ENCODE measurements around the gene PARP8.
"Not testable (repeated sequence)": the region's sequence is repeated elsewhere in the genome, so short reads cannot be mapped to it uniquely, and the experiment has no call there.

PARP8 gene

GRCh38 chr5:50666261-50667022 lies at the start of gene PARP8:
Gene PARP8 (plus strand): TSS chr5:50666637. CDS start chr5:50667096, 459 bp downstream.
- no peak for DNase-seq

GRCh38 chr5:50623666-50624065 lies 42.8 kb upstream of the PARP8 start:
- DNase-seq, result no peak

- not testable (repeated sequence) for DNase-seq
Measured at GRCh38 chr5:50634866-50635265, 31.6 kb upstream of the PARP8 start.

GRCh38 chr5:50637576-50637975 lies 28.9 kb upstream of the PARP8 start:
- not testable (repeated sequence) for DNase-seq

GRCh38 chr5:50646591-50646990 lies 19.8 kb upstream of the PARP8 start:
- DNase-seq, result no peak

GRCh38 chr5:50647726-50648125 lies 18.7 kb upstream of the PARP8 start:
- DNase-seq, result no peak

- DNase-seq, result no peak
Measured at GRCh38 chr5:50653946-50654345, 12.5 kb upstream of the PARP8 start.

GRCh38 chr5:50655067-50655809 lies 11.2 kb upstream of the PARP8 start:
- DNase-seq, result no peak

GRCh38 chr5:50655810-50656205 lies 10.6 kb upstream of the PARP8 start:
- no peak for DNase-seq

- no peak for DNase-seq
Measured at GRCh38 chr5:50657044-50657443, 9.4 kb upstream of the PARP8 start.

- no peak for DNase-seq
Measured at GRCh38 chr5:50658246-50658645, 8.2 kb upstream of the PARP8 start.

- DNase-seq, result no peak
Measured at GRCh38 chr5:50663636-50664035, 2.8 kb upstream of the PARP8 start.

- no peak for DNase-seq
Measured at GRCh38 chr5:50665091-50665490, 1.3 kb upstream of the PARP8 start.

GRCh38 chr5:50665761-50666202 lies 655 bp upstream of the PARP8 start:
- DNase-seq, result not testable (repeated sequence)

- no peak for DNase-seq
Measured at GRCh38 chr5:50667023-50667652, 701 bp downstream of the PARP8 start.

GRCh38 chr5:50667653-50668595 lies 1.5 kb downstream of the PARP8 start:
- no peak for DNase-seq

GRCh38 chr5:50668636-50669035 lies 2.2 kb downstream of the PARP8 start:
- not testable (repeated sequence) for DNase-seq

GRCh38 chr5:50672663-50673062 lies 6.2 kb downstream of the PARP8 start:
- DNase-seq, result no peak

GRCh38 chr5:50673444-50673843 lies 7.0 kb downstream of the PARP8 start:
- not testable (repeated sequence) for DNase-seq

- no peak for DNase-seq
Measured at GRCh38 chr5:50675385-50675784, 8.9 kb downstream of the PARP8 start.

GRCh38 chr5:50679554-50679953 lies 13.1 kb downstream of the PARP8 start:
- DNase-seq, result not testable (repeated sequence)

- no peak for DNase-seq
Measured at GRCh38 chr5:50684721-50685120, 18.3 kb downstream of the PARP8 start.

GRCh38 chr5:50687548-50687947 lies 21.1 kb downstream of the PARP8 start:
- no peak for DNase-seq

All from NCI-H1694 treated with DMSO at 0.1 percent for 48 hours (cell line).